ENCODE measurements around the gene NUP210L.
"Not testable (repeated sequence)": the region's sequence is repeated elsewhere in the genome, so short reads cannot be mapped to it uniquely, and the experiment has no call there.

Gene NUP210L

DNA sequence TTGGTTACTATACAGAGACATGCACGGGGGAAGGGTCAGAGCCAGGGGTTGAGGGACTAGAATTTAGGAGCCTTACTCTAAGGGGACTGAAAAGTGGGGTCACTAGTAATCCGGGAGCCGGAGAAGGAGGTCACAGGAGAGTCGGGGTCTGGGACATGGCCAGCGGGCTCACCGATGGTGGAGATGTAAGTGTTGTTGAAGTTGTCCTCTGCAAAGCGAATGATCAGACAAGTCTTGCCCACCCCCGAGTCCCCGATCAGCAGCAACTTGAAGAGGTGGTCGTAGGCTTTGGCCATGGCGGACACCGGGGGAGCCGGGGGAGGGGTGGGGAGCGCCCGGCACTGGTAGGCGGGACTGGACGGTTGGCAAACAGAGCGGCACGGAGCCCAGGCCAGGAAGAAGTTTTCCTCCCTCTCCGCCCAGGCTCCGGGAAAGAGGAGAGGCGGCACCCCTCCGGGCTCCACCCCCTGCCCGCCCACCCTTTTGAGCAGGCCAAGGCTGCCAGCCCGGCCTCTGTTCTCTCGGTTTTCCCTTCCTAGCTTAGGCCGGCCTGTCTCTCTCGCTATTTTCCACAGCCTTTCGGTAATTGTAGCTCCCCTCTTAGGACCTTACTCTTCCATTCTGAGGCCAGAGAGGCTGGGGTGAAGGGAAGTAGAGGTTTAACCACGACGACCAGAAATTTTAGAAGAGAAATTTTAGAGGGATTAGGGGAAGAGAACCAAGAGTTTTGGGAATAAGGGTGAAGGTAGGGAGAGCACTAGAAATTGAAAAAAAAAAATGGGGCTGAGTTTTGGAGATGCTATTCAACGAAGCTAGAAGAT is 168.7 kb downstream of the NUP210L start, which contains the start of gene RAB13:
TSS of gene RAB13 (minus strand) at position 399 of the 821 bp plus-strand sequence. CDS start at position 296, 103 bp downstream.
- TF ChIP-seq, protein P1, sequence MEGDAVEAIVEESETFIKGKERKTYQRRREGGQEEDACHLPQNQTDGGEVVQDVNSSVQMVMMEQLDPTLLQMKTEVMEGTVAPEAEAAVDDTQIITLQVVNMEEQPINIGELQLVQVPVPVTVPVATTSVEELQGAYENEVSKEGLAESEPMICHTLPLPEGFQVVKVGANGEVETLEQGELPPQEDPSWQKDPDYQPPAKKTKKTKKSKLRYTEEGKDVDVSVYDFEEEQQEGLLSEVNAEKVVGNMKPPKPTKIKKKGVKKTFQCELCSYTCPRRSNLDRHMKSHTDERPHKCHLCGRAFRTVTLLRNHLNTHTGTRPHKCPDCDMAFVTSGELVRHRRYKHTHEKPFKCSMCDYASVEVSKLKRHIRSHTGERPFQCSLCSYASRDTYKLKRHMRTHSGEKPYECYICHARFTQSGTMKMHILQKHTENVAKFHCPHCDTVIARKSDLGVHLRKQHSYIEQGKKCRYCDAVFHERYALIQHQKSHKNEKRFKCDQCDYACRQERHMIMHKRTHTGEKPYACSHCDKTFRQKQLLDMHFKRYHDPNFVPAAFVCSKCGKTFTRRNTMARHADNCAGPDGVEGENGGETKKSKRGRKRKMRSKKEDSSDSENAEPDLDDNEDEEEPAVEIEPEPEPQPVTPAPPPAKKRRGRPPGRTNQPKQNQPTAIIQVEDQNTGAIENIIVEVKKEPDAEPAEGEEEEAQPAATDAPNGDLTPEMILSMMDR (IDR thresholded peaks at IDR 0.05; ENCODE audit: control insufficient read depth, extremely low read depth, insufficient read depth) = no peak
- DNase-seq (ENCODE audit: low read depth) = peak; percentile 56
- peak within 1 kb of the TSS; percentile 73 for H3K4me3 ChIP-seq (ENCODE audit: low read depth, low read length)

DNA sequence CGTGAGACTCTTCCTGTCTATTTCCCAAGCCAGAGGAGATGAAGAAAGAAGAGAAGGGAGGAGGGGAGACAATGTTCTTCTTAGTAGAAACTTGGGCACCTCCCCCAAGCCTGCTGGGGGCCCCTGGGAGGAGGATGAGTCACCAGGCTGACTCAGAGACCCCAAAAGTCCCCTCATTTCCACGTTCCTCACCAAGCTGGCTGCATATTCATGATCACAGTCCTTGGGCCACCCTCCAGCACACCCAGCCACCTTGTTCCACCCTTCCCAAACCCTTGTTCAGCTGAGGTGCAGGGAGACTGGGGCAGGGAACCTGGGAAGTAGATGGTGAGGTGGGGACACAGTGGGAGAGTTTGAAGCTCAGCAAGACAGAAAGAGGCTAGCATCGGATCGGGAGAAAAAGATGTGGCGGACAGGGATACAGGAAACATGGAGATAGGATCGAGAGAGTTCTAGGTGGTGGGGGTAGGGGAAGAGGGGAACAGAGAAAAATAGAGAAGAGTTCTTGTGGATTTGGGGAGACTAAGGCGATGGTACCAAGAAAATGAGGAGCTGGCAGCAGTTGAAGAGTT is 169.4 kb downstream of the NUP210L start:
- TF ChIP-seq, protein P1 (IDR thresholded peaks at IDR 0.05; ENCODE audit: control insufficient read depth, extremely low read depth, insufficient read depth) = no peak
- no peak for DNase-seq (ENCODE audit: low read depth)
- peak overlapping the region; percentile 73 for H3K4me3 ChIP-seq (ENCODE audit: low read depth, low read length)

DNA sequence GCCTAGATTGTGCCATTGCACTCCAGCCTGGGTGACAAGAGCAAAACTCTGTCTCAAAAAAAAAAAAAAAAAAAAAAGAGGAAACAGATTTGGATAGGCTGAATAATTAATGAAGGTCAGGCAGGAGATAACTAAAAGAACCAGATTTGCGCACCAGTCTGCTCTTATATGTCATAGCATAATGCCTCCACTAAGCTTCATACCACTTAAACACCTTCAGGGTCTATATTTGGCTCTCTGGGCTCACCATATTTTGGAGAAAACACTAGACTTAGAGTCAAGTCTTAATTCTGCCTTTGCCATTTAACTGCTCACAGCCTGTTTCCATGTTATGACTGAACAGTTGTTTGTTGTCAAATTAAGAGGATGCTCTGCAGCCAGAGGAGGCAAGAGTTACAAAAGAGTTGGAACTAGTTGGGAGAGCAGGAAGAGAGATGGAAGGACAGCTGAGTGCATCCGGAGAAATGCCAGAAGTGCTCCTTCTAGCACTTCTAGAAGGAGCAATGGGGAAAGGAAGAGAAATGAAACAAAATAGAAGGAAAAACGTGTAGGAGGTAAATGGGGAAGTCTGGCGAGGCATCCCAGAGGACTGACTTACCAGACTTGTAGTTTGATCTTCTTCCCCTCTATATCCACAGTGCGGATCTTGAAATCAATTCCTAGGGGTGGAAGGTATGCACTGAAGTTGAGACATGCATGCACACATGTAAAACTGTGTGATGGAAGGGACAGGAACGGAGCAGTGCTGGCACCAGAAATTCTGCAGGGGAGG is 170.6 kb downstream of the NUP210L start:
- TF ChIP-seq, protein P1 (IDR thresholded peaks at IDR 0.05; ENCODE audit: control insufficient read depth, extremely low read depth, insufficient read depth) = no peak
- no peak for DNase-seq (ENCODE audit: low read depth)
- H3K4me3 ChIP-seq (ENCODE audit: low read depth, low read length) = no peak overlapping the region

DNA sequence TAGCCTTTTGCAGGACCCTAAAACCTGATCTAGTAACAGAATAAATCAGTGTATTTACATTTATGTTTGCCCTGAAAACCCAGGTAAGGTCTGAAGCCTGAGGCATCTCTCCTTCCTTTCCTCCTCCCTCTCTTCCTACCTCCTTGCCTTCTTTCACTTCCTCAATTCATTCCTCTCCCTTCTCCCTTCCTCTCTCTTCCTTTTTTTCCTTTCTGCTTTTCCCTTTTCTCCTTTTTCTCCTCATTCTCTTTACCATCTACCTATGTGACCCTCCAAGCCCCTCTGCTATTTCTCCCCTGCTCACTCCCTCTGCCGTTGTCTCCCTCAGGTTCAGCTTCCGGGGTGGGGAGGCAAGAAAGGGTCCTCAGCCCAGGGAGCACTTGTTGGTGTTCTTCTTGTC is 173.1 kb downstream of the NUP210L start:
- H3K4me3 ChIP-seq (ENCODE audit: low read depth, low read length); DNase-seq (ENCODE audit: low read depth): not testable (repeated sequence)

DNA sequence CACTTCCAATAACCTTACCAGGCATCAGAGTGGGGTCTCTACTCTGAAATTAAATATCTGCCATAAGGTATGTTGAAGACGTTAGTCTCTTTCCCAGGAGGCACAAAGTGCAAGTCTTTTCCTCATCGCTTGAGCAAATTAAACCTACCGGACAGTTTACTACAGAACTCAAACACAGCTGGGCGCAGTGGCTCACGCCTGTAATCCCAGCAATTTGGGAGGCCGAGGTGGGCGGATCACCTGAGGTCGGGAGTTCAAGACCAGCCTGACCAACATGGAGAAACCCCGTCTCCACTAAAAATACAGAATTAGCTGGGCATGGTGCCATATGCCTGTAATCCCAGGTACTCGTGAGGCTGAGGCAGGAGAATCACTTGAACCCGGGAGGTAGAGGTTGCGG is 175.8 kb downstream of the NUP210L start:
- DNase-seq (ENCODE audit: low read depth); H3K4me3 ChIP-seq (ENCODE audit: low read depth, low read length): not testable (repeated sequence)

DNA sequence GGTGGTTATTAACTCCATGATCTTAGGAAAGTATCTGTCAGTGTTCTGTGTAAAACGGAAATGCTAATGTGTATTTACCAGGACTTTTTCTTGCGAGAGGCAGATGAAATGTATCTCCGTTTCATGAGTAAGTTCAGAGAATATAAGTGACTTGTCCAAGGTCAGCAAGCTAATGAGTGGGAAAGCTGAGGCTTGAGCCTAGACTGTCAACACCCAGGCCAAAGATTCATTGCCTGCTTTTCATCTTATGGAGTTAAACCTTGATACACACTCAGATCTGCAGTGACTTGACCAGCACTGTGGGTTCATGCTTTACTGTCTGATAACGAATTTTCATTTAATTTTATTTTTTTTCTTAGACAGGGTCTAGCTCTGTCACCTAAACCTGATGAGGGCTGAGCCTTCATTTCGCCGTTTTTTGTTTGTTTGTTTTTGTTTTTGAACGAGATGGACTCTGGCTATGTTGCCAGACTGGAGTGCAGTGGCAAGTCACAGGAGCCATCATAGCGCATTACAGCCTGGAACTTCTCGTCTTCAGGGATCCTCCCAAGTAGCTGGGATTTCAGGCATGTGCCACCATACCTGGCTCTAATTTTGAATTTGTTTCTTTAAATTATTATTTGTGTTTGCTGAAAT is 176.5 kb downstream of the NUP210L start:
- no peak for DNase-seq (ENCODE audit: low read depth)
- H3K4me3 ChIP-seq (ENCODE audit: low read depth, low read length) = peak overlapping the region; percentile 83
- TF ChIP-seq, protein P1 (IDR thresholded peaks at IDR 0.05; ENCODE audit: control insufficient read depth, extremely low read depth, insufficient read depth) = no peak

DNA sequence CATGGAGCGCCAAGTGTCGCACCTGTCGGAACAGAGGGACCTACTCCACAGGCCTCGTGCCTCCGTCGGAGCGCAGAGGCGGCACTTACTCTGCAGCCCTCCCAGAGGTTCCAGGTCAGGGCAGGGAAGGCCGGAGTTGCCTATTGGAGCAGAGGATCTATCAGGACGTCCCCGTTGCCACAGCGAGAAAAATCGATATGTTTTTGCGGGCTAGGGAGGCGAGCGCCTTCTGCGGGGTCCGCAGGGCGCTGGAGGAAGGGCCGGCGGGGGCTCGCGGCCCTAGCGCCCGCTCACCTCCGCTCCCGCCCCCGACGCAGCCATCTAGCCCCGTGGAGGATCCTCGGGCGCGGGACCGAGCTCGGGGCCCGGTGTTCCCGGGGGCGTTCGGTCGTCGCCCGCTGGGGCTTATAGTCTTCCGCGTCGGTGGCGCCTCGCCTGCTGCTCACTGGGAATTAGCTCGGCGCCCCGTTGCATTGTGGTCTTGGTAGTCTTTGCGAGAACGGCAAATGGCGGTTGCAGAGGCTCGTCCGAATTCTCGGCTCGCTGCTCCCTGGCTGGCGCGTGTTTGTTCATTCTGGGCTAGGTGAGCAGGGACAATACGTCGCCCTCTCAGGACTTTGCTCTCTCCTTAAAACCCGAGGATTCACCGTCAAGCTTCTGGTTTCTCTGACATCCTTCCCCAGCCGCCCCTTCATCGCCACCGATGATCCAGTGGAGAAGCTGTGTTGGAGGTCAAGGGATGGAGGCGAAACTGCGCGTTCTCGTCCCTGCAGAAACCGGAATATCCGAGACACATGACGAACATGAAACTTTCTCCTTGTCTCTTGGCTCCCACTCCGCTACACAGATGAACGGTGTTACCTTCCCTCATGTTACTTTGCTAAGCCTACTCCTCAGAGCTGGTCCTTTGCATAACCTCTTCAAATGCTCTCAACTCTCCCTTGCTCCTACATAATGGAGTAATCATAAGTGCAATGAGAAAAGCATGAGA is 177.3 kb downstream of the NUP210L start, which contains the start of gene JTB:
TSS of gene JTB (minus strand) at position 425 of the 991 bp plus-strand sequence. CDS start at position 3, 422 bp downstream.
- H3K4me3 ChIP-seq (ENCODE audit: low read depth, low read length) = peak within 1 kb of the TSS; percentile 83
- DNase-seq (ENCODE audit: low read depth) = peak; percentile 48
- TF ChIP-seq, protein P1 (IDR thresholded peaks at IDR 0.05; ENCODE audit: control insufficient read depth, extremely low read depth, insufficient read depth) = no peak

Measured in LNCaP clone FGC (cell line).